ENCODE measurements around the gene ZNF593. TPM values are rescaled to one million over a fixed set of nuclear protein-coding genes. Genes with fewer than 3 reads are reported as not detected.

Gene ZNF593
- total RNA-seq, 1 donor from 2014 or later: 18.0 TPM

DNA sequence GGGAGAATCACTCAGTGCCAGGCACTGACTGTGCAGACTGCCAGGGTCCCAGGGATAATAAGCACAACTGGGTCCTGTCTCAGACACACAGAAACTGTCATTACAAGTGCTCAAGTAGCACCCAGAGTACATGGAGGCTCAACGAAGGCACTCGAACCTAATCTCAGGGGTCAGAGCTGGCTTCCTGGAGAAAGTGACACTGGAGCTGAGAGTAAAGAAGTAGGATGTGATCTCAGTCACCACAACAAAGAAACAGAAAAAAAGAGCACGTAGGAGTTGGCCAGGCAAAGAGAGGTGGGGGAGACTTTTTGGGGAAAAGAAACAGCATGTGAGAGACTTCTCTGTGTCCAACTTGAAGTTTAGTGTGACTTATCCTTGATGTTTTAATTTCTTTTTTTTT lies 22.0 kb downstream of the ZNF593 start:
- Histone ChIP-seq H3K36me3 (no peaks in the 10 kb centered on the region), H3K27ac (no peak overlapping the region), H3K4me3 (no peak overlapping the region), H3K27me3 (ENCODE audit: low read depth) (no peaks in the 10 kb centered on the region), H3K9me3 (no peaks in the 10 kb centered on the region), H3K4me1 (no peaks in the 10 kb centered on the region)
- intact Hi-C loops (cut with DNase I): no loop called here
- no peak for TF ChIP-seq CTCF (IDR thresholded peaks at IDR 0.05)
- ATAC-seq (no peak), DNase-seq (no peak)

GRCh38 chr1:26195805-26196204 lies 26.1 kb downstream of the ZNF593 start:
- Histone ChIP-seq H3K4me1 (no peaks in the 10 kb centered on the region), H3K27me3 (ENCODE audit: low read depth) (no peaks in the 10 kb centered on the region), H3K9me3 (no peaks in the 10 kb centered on the region), H3K4me3 (no peak overlapping the region), H3K27ac (no peak overlapping the region), H3K36me3 (no peaks in the 10 kb centered on the region)
- intact Hi-C loops (cut with DNase I): no loop called here
- no peak for DNase-seq
- ATAC-seq: no peak
- TF ChIP-seq CTCF (IDR thresholded peaks at IDR 0.05): no peak

DNA sequence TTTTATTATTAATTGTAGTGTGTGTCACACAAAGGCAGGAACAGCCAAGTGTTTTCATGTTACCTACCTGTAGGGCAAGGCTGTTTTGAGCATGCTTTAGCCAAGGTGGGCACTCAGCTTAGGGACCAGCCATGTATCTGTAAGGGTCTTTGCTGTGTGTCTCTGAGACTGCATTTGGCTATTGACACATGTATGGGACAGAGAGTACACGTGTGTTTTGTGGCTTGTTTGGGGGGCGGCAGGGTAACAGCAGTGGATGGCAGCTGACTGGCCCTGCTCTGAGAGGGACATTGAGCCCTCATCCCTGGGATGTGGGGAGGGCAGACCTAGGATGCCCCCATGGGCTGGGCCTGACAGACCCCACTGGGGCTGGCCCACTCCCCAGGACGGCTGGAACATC lies 27.6 kb downstream of the ZNF593 start:
- Histone ChIP-seq H3K4me1 (peaks cover 4% of the 10 kb centered on the region), H3K36me3 (no peaks in the 10 kb centered on the region), H3K27ac (no peak overlapping the region), H3K27me3 (ENCODE audit: low read depth) (no peaks in the 10 kb centered on the region), H3K4me3 (no peak overlapping the region), H3K9me3 (no peaks in the 10 kb centered on the region)
- DNase-seq (no peak), ATAC-seq (no peak)
- TF ChIP-seq CTCF (IDR thresholded peaks at IDR 0.05): no peak
- intact Hi-C loops (cut with DNase I): no loop called here

GRCh38 chr1:26197813-26198212 lies 28.1 kb downstream of the ZNF593 start:
- Histone ChIP-seq H3K9me3 (no peaks in the 10 kb centered on the region), H3K4me3 (no peak overlapping the region), H3K27ac (no peak overlapping the region), H3K4me1 (peaks cover 4% of the 10 kb centered on the region), H3K36me3 (no peaks in the 10 kb centered on the region), H3K27me3 (ENCODE audit: low read depth) (no peaks in the 10 kb centered on the region)
- TF ChIP-seq CTCF (IDR thresholded peaks at IDR 0.05): no peak
- intact Hi-C loops (cut with DNase I): no loop called here
- DNase-seq (no peak), ATAC-seq (no peak)

GRCh38 chr1:26200413-26200812 lies 30.7 kb downstream of the ZNF593 start:
- no peaks in the 10 kb centered on the region for H3K36me3 ChIP-seq
- no peak overlapping the region for H3K4me3 ChIP-seq
- DNase-seq: no peak
- no peak for ATAC-seq
- peaks cover 4% of the 10 kb centered on the region for H3K4me1 ChIP-seq
- no peaks in the 10 kb centered on the region for H3K27me3 ChIP-seq (ENCODE audit: low read depth)
- no peak for TF ChIP-seq CTCF (IDR thresholded peaks at IDR 0.05)
- no peak overlapping the region for H3K27ac ChIP-seq
- no peaks in the 10 kb centered on the region for H3K9me3 ChIP-seq
- intact Hi-C loops (cut with DNase I): no loop called here
